GM23338 (cell line): ENCODE results near the gene TSEN2.

Source experiments
- CTCF ChIP-seq, 2 experiments: fragments of 200-600 bp in 1 of 2; sonication (generic) in 1 of 2; conservative IDR thresholded peaks; 2 replicates each; pipeline versions ENCODE4 v1.5.1 to v1.6.1; 2016 to 2017; ENCODE audit warnings: antibody characterized with exemption in 2 of 2, low read depth in 2 of 2, mild to moderate bottlenecking in 2 of 2, moderate library complexity in 1 of 2
- ETS1 ChIP-seq: IDR thresholded peaks from 2 replicates; pipeline ENCODE4 v1.6.1; 2016; ENCODE audit warnings: antibody characterized with exemption
- EZH2 ChIP-seq: fragments of 200-600 bp; sonication (generic); IDR thresholded peaks from one replicate; pipeline ENCODE4 v1.8.0; 2017; ENCODE audit warnings: antibody characterized with exemption, mild to moderate bottlenecking, low read depth; ENCODE audit not compliant: unreplicated experiment
- EZH2phosphoT487 ChIP-seq: fragments of 200-600 bp; sonication (generic); IDR thresholded peaks from one replicate; pipeline ENCODE4 v1.8.1; 2018; ENCODE audit warnings: antibody characterized with exemption; ENCODE audit not compliant: unreplicated experiment
- JUNB ChIP-seq: IDR thresholded peaks from one replicate; pipeline ENCODE4 v1.6.1; 2016; ENCODE audit warnings: antibody characterized with exemption; ENCODE audit not compliant: unreplicated experiment
- NANOG ChIP-seq: IDR thresholded peaks from 2 replicates; pipeline ENCODE4 v1.6.1; 2016; ENCODE audit warnings: antibody characterized with exemption, borderline replicate concordance
- POLR2AphosphoS5 ChIP-seq: IDR thresholded peaks from 2 replicates; pipeline ENCODE4 v1.6.1; 2016; ENCODE audit warnings: antibody characterized with exemption, low read depth
- ZNF114 ChIP-seq: fragments of 250-450 bp; sonication (Bioruptor Pico); IDR thresholded peaks from 2 replicates; pipeline ENCODE4 v1.5.0; 2020; ENCODE audit warnings: mild to moderate bottlenecking, moderate library complexity
- ZNF331 ChIP-seq: fragments of 250-450 bp; sonication (Bioruptor Pico); IDR thresholded peaks from 2 replicates; pipeline ENCODE4 v1.5.0; 2020; ENCODE audit warnings: low read depth, mild to moderate bottlenecking, moderate library complexity
- ZNF462 ChIP-seq: fragments of 250-450 bp; sonication (Bioruptor Pico); IDR thresholded peaks from 2 replicates; pipeline ENCODE4 v1.5.0; 2020; ENCODE audit warnings: mild to moderate bottlenecking, moderate library complexity
- TF ChIP-seq, protein P1 (sequence below): IDR thresholded peaks from one replicate; pipeline ENCODE4 v1.6.1; 2018; ENCODE audit warnings: antibody characterized with exemption; ENCODE audit not compliant: unreplicated experiment

GRCh38 chr3:12495749-12496452 is 11.6 kb downstream of the TSEN2 start:
- peak; percentile 62 to 70 for TF ChIP-seq CTCF (conservative IDR thresholded peaks at IDR 0.05; ENCODE audit: low read depth in 2 of 2)
- no peak for TF ChIP-seq EZH2phosphoT487
- TF ChIP-seq, protein P1, sequence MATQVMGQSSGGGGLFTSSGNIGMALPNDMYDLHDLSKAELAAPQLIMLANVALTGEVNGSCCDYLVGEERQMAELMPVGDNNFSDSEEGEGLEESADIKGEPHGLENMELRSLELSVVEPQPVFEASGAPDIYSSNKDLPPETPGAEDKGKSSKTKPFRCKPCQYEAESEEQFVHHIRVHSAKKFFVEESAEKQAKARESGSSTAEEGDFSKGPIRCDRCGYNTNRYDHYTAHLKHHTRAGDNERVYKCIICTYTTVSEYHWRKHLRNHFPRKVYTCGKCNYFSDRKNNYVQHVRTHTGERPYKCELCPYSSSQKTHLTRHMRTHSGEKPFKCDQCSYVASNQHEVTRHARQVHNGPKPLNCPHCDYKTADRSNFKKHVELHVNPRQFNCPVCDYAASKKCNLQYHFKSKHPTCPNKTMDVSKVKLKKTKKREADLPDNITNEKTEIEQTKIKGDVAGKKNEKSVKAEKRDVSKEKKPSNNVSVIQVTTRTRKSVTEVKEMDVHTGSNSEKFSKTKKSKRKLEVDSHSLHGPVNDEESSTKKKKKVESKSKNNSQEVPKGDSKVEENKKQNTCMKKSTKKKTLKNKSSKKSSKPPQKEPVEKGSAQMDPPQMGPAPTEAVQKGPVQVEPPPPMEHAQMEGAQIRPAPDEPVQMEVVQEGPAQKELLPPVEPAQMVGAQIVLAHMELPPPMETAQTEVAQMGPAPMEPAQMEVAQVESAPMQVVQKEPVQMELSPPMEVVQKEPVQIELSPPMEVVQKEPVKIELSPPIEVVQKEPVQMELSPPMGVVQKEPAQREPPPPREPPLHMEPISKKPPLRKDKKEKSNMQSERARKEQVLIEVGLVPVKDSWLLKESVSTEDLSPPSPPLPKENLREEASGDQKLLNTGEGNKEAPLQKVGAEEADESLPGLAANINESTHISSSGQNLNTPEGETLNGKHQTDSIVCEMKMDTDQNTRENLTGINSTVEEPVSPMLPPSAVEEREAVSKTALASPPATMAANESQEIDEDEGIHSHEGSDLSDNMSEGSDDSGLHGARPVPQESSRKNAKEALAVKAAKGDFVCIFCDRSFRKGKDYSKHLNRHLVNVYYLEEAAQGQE, result no peak
- no peak for TF ChIP-seq EZH2
- no peak for TF ChIP-seq POLR2AphosphoS5
- TF ChIP-seq NANOG, result no peak
- TF ChIP-seq ETS1, result no peak
- TF ChIP-seq ZNF462, result no peak
- TF ChIP-seq ZNF114 (CRISPR knock-in tag), result no peak
- TF ChIP-seq JUNB, result no peak
- no peak for TF ChIP-seq ZNF331 (CRISPR knock-in tag)
